ENCODE measurements around the gene RDH11. TPM values are rescaled to one million over a fixed set of nuclear protein-coding genes. Genes with fewer than 3 reads are reported as not detected.
"Not testable (repeated sequence)": the region's sequence is repeated elsewhere in the genome, so short reads cannot be mapped to it uniquely, and the experiment has no call there.

Gene RDH11
- total RNA-seq, 1 donor from 2014 or later: 54.1 TPM

- no peak for TF ChIP-seq CTCF (IDR thresholded peaks at IDR 0.05)
- no peaks in the 10 kb centered on the region for H3K36me3 Mint-ChIP-seq (ENCODE audit: unreplicated experiment)
- H3K27ac Mint-ChIP-seq (ENCODE audit: unreplicated experiment): no peak overlapping the region
- H3K4me3 Mint-ChIP-seq (ENCODE audit: unreplicated experiment): no peak overlapping the region
- H3K4me1 Mint-ChIP-seq (ENCODE audit: unreplicated experiment): peaks cover 5% of the 10 kb centered on the region
- H3K27me3 Mint-ChIP-seq (ENCODE audit: unreplicated experiment): peaks cover 44% of the 10 kb centered on the region
- H3K9me3 Mint-ChIP-seq (ENCODE audit: unreplicated experiment): no peaks in the 10 kb centered on the region
- no peak for DNase-seq (ENCODE audit: extremely low spot score, unreplicated experiment)
Observed at GRCh38 chr14:67718265-67718664, 22.7 kb upstream of the RDH11 start.

DNA sequence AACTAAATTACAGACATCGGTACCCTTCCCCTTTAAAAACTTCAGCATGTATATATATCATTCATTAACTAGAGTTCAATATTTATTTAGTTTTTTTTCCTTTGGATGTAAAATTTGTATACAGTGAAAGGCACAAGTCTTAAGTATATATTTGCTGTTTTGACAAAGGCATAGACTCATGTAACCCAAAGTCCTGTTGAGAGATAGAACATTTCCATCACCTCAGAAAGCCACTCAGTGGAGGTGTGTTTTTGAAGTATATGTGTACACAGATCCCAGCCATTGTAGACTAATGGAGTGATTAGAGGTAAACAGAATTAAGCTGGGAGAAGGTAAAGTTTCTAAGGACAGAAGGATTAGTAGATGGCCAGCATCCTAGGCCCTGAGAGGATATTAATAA is 21.5 kb upstream of the RDH11 start:
- H3K27me3 Mint-ChIP-seq (ENCODE audit: unreplicated experiment): peaks cover 34% of the 10 kb centered on the region
- TF ChIP-seq CTCF (IDR thresholded peaks at IDR 0.05): no peak

DNA sequence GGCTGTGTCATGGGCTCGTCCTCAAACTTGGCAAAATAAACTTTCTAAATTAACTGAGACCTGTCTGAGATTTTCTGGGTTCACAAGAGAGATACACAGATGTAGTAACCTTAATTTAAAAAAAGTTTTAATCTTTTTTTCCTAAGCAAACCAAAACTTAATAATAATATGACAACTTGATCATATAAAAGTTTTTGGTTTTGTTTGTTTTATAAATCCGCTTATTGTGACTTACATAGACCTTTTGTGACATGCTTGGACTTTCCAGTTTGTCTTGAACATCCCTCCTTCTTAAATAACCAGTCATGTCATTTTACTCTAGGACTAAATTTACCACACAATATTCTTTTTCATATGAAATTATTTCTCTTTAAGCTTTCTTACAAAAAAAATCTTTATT is 14.6 kb upstream of the RDH11 start:
- Mint-ChIP-seq H3K36me3 (ENCODE audit: unreplicated experiment) (no peaks in the 10 kb centered on the region), H3K9me3 (ENCODE audit: unreplicated experiment) (peaks cover 10% of the 10 kb centered on the region), H3K4me3 (ENCODE audit: unreplicated experiment) (no peak overlapping the region), H3K27me3 (ENCODE audit: unreplicated experiment) (peaks cover 27% of the 10 kb centered on the region), H3K4me1 (ENCODE audit: unreplicated experiment) (no peaks in the 10 kb centered on the region), H3K27ac (ENCODE audit: unreplicated experiment) (no peak overlapping the region)
- no peak for TF ChIP-seq CTCF (IDR thresholded peaks at IDR 0.05)
- no peak for DNase-seq (ENCODE audit: extremely low spot score, unreplicated experiment)

More for the DNA sequence above, 21.5 kb upstream of the RDH11 start:
- no peak for DNase-seq (ENCODE audit: extremely low spot score, unreplicated experiment)
- H3K36me3 Mint-ChIP-seq (ENCODE audit: unreplicated experiment): no peaks in the 10 kb centered on the region
- no peak overlapping the region for H3K27ac Mint-ChIP-seq (ENCODE audit: unreplicated experiment)
- H3K4me1 Mint-ChIP-seq (ENCODE audit: unreplicated experiment): peaks cover 3% of the 10 kb centered on the region
- H3K4me3 Mint-ChIP-seq (ENCODE audit: unreplicated experiment): no peak overlapping the region
- no peaks in the 10 kb centered on the region for H3K9me3 Mint-ChIP-seq (ENCODE audit: unreplicated experiment)

DNA sequence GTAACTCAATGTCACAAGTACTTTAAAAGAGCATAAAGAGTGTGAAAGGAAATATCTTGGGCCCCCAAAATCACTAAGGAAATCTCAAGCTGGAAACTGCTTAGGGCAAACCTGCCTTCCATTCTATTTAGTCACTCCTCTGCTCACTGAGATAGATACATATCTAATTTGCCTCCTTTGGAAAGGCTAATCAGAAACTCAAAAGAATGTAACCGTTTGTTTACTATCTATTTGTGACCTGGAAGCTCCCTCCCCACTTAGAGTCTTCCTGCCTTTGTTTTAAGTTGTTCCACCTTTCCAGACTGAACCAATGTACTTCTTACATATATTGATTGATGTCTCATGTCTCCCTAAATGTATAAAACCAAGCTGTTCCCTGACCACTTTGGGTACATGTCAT is 14.2 kb upstream of the RDH11 start:
- DNase-seq (ENCODE audit: extremely low spot score, unreplicated experiment); H3K9me3 Mint-ChIP-seq (ENCODE audit: unreplicated experiment); H3K36me3 Mint-ChIP-seq (ENCODE audit: unreplicated experiment); H3K4me3 Mint-ChIP-seq (ENCODE audit: unreplicated experiment); H3K4me1 Mint-ChIP-seq (ENCODE audit: unreplicated experiment); H3K27ac Mint-ChIP-seq (ENCODE audit: unreplicated experiment): not testable (repeated sequence)
- peaks cover 28% of the 10 kb centered on the region for H3K27me3 Mint-ChIP-seq (ENCODE audit: unreplicated experiment)

DNA sequence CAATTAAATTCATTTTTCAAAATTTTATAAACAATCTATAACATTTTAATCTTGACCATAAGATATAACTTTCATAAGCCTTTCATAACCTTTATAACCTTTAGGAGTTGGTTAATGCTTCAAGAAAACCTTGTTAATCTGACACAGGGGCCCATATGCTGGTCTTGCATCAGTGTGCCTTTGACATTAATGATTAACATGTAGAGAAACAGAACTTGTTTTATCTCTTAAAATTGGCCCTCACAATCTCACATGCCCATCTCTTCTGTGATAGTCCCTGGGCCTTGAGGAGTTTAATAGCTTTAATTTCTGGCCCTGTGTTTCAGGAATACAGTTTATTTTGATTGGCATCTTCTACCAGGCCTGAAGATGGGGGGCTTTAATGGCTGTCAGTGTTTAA is 13.8 kb upstream of the RDH11 start:
- peaks cover 30% of the 10 kb centered on the region for H3K27me3 Mint-ChIP-seq (ENCODE audit: unreplicated experiment)
- not testable (repeated sequence) for H3K4me3 Mint-ChIP-seq (ENCODE audit: unreplicated experiment)

GRCh38 chr14:67705211-67705610 is 9.6 kb upstream of the RDH11 start:
- DNase-seq (ENCODE audit: extremely low spot score, unreplicated experiment): no peak
- Mint-ChIP-seq H3K9me3 (ENCODE audit: unreplicated experiment) (peaks cover 7% of the 10 kb centered on the region), H3K4me3 (ENCODE audit: unreplicated experiment) (no peak overlapping the region), H3K27ac (ENCODE audit: unreplicated experiment) (no peak overlapping the region), H3K36me3 (ENCODE audit: unreplicated experiment) (no peaks in the 10 kb centered on the region), H3K27me3 (ENCODE audit: unreplicated experiment) (peaks cover 30% of the 10 kb centered on the region), H3K4me1 (ENCODE audit: unreplicated experiment) (peaks cover 5% of the 10 kb centered on the region)
- no peak for TF ChIP-seq CTCF (IDR thresholded peaks at IDR 0.05)

More for the DNA sequence above, 13.8 kb upstream of the RDH11 start:
- H3K4me1 Mint-ChIP-seq (ENCODE audit: unreplicated experiment); DNase-seq (ENCODE audit: extremely low spot score, unreplicated experiment); H3K27ac Mint-ChIP-seq (ENCODE audit: unreplicated experiment); H3K36me3 Mint-ChIP-seq (ENCODE audit: unreplicated experiment); H3K9me3 Mint-ChIP-seq (ENCODE audit: unreplicated experiment): not testable (repeated sequence)

All from osteocyte (in vitro differentiated cells).